Choroid plexus epithelial cell (primary cell): ENCODE measurements around the gene FAM180B.
"Not testable (repeated sequence)": the region's sequence is repeated elsewhere in the genome, so short reads cannot be mapped to it uniquely, and the experiment has no call there.

ENCODE experiments used
- DNase-seq: peaks from one replicate; pipeline ENCODE4 v3.0.0-alpha.2; 2010; ENCODE audit warnings: low read depth
- H3K4me3 ChIP-seq: 2 replicates; pipeline ENCODE4 v1.5.1; 2011; ENCODE audit warnings: low read depth, mild to moderate bottlenecking, control low read depth, low read length, moderate library complexity
- TF ChIP-seq, protein P1 (sequence below): conservative IDR thresholded peaks from 2 replicates; pipeline ENCODE4 v1.5.1; 2011; ENCODE audit warnings: low read depth, mild to moderate bottlenecking, control low read depth, inconsistent platforms, low read length, moderate library complexity

The FAM180B gene

DNA sequence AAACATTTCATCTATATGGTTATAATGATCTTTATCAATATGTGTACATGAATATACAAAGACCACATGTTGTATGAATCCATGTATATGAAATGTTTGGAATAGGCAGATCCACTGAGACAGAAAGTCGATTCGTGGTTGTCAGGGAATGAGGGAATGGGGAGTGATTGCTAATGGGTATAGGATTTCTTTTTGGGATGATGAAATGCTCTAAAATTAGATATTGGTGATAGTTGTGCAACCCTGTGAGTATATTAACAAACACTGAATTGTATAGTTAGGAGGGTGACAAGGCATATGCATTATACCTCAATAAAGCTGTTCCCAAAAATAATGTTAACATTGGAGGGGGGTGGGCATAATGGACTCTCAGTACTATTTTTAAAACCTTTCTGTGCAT, 26.1 kb upstream of the FAM180B start:
- DNase-seq = peak; percentile 30
- H3K4me3 ChIP-seq = no peak overlapping the region
- TF ChIP-seq, protein P1, sequence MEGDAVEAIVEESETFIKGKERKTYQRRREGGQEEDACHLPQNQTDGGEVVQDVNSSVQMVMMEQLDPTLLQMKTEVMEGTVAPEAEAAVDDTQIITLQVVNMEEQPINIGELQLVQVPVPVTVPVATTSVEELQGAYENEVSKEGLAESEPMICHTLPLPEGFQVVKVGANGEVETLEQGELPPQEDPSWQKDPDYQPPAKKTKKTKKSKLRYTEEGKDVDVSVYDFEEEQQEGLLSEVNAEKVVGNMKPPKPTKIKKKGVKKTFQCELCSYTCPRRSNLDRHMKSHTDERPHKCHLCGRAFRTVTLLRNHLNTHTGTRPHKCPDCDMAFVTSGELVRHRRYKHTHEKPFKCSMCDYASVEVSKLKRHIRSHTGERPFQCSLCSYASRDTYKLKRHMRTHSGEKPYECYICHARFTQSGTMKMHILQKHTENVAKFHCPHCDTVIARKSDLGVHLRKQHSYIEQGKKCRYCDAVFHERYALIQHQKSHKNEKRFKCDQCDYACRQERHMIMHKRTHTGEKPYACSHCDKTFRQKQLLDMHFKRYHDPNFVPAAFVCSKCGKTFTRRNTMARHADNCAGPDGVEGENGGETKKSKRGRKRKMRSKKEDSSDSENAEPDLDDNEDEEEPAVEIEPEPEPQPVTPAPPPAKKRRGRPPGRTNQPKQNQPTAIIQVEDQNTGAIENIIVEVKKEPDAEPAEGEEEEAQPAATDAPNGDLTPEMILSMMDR = no peak

DNA sequence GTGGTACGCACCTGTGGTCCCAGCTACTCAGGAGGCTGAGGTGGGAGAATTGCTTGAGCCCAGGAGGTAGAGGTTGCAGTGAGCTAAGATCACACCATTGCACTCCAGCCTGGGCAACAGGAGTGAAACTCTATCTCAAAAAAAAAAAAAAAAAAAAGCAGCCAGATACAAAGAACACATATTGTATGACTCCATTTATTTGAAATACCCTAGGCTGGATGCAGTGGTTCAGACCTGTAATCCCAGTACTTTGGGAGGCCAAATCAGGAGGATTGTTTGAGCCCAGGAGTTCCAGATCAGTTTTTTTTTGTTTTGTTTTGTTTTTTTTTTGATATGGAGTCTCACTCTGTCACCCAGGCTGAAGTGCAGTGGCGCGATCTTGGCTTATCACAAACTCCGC, 24.1 kb upstream of the FAM180B start:
- not testable (repeated sequence) for DNase-seq, H3K4me3 ChIP-seq

DNA sequence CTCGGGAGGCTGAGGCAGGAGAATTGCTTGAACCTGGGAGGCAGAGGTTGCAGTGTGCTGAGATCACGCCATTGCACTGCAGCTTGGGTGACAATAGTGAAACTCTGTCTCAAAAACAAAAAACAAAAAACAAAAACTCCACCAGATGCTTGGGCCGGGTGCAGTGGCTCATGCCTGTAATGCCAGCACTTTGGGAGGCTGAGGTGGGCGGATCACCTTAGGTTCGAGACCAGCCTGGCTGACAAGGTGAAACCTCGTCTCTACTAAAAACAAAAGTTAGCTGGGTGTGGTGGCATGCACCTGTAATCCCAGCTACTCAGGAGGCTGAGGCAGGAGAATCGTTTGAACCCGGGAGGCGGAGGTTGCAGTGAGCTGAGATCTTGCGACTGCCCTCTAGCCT, 22.1 kb upstream of the FAM180B start:
- not testable (repeated sequence) for H3K4me3 ChIP-seq

DNA sequence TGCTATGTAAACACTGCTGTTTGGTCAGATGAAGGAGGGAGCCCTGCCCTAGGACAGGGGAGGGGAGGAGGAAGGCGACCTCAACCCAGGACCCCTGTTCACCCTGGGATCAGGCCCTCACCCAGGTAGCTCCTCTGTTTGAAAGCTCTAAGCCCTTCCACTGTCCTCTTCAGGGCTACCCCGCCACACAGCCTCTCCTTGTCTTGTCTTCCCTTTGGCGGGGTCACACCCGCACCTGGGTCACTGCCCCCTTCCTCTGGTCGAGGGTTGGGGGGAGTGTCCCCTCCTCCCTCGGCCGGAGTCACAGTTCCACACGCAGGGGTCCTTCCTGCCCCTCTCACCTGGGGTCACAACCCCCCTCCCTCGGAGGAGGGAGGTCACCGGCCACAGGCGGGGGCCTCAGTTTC, 21.5 kb upstream of the FAM180B start:
- H3K4me3 ChIP-seq = peak overlapping the region; percentile 81
- no peak for DNase-seq
- TF ChIP-seq, protein P1 = no peak

More for the DNA sequence above, 22.1 kb upstream of the FAM180B start:
- not testable (repeated sequence) for DNase-seq

DNA sequence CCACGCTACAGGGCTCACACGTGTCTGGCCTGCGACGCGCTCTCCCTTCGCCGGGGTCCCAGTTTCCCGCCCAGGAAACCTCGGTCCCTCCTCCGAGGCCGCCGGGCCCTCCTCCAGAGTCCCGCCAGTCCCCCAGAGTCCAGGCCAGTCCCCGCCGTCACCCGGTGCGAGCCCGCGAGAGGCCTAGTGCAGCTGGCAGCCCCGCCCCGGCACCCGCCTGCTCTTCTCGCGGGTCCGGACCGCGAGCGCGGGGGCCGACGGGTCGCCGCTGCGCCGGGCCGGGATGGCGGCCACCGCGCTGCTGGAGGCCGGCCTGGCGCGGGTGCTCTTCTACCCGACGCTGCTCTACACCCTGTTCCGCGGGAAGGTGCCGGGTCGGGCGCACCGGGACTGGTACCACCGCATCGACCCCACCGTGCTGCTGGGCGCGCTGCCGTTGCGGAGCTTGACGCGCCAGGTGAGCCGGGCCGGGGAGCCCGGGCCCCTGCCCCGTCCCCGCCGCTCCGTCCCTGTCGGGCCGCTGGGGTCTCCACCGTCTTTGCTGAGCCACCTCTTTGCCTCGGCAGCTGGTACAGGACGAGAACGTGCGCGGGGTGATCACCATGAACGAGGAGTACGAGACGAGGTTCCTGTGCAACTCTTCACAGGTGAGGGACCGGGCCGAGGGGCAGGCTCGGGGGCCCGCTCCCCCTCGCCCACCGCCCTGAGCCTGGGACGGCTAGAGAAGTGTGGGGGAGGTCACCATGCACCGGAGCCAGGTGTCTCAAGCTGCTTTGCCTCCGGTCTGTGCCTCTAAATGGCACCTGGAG, 20.9 kb upstream of the FAM180B start, which contains the start of gene PTPMT1:
Gene PTPMT1, plus strand, starts transcription at position 260 of the 809 bp plus-strand sequence. Its CDS starts 24 bp downstream, at position 284.
- H3K4me3 ChIP-seq = peak within 1 kb of the TSS; percentile 81
- peak; percentile 68 for DNase-seq
- TF ChIP-seq, protein P1 = no peak

DNA sequence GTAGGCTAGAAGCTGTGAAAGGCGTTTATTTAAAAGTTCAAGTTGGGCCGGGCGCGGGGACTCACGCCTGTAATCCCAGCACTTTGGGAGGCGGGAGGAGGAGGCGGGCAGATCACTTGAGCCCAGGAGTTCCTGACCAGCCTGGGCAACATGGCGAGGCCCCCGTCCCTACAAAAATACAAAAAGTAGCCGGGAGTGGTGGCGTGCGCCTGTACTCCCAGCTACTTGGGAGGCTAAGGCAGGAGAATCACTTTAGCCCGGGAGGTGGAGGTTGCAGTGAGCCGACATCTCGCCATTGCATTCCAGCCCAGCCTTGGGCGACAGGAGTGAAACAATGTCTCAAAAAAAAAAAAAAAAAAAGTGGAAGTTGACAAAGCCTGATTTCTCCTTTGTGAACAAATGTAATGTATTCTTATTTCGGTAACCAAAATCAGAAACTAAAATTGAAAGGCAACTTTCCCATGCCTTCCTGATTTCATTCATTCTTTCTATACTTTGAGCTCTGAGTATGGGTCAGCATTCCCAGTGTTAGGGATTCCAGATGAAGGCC, 20.3 kb upstream of the FAM180B start:
- peak overlapping the region; percentile 81 for H3K4me3 ChIP-seq
- no peak for DNase-seq
- TF ChIP-seq, protein P1 = no peak

DNA sequence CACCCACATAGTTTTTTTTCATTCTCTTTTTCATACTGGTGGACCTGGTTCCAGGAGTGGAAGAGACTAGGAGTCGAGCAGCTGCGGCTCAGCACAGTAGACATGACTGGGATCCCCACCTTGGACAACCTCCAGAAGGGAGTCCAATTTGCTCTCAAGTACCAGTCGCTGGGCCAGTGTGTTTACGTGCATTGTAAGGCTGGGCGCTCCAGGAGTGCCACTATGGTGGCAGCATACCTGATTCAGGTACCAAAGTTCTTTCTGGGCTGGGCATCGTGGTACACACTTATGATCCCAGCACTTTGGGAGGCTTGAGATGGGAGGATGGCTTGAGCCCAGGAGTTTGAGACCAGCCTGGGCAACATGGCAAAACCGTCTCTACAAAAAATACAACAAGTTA, 16.8 kb upstream of the FAM180B start:
- TF ChIP-seq, protein P1 = no peak
- H3K4me3 ChIP-seq = no peak overlapping the region

More for the DNA sequence above, 16.8 kb upstream of the FAM180B start:
- no peak for DNase-seq
